Body of pancreas (tissue), 4 donors: ENCODE results near the gene CD81.

Experiments
- CTCF ChIP-seq, 7 experiments: fragments of 450-650 bp in 4 of 7; fragments of 200-600 bp in 3 of 7; sonication (generic) in 3 of 7; IDR thresholded peaks; one replicate each; pipeline ENCODE4 v1.5.1; 2016 to 2019; ENCODE audit warnings: antibody characterized with exemption in 7 of 7
- POLR2A ChIP-seq, 3 donors: fragments of 450-650 bp; IDR thresholded peaks; one replicate each; pipeline ENCODE4 v1.6.1; 2016; ENCODE audit warnings: antibody characterized with exemption in 3 of 3, mild to moderate bottlenecking in 2 of 3

- no peak for TF ChIP-seq CTCF (IDR thresholded peaks at IDR 0.05)
- TF ChIP-seq POLR2A (IDR thresholded peaks at IDR 0.05), result no peak
Observed at GRCh38 chr11:2397005-2397404, 19.9 kb downstream of the CD81 start.
